MM.1S (cell line): ENCODE results near the gene CAMKK1.

Experiments
- CTCF ChIP-seq: fragments of 300-600 bp; sonication (generic); IDR thresholded peaks from 2 replicates; pipeline ENCODE4 v1.5.1; 2016; ENCODE audit warnings: antibody characterized with exemption, low read length, mixed read lengths
- EZH2 ChIP-seq: fragments of 300-600 bp; sonication (generic); optimal IDR thresholded peaks from 2 replicates; pipeline ENCODE3; 2017; ENCODE audit warnings: low read depth, mild to moderate bottlenecking, antibody characterized with exemption, low read length, mixed read lengths
- EZH2phosphoT487 ChIP-seq: fragments of 300-600 bp; sonication (generic); IDR thresholded peaks from 2 replicates; pipeline ENCODE4 v1.6.1; 2018; ENCODE audit warnings: antibody characterized with exemption, low read length

- no peak for TF ChIP-seq CTCF
- no peak for TF ChIP-seq EZH2
- TF ChIP-seq EZH2phosphoT487: no peak
These were observed 11.9 kb downstream of the CAMKK1 start for GRCh38 chr17:3880983-3881382.
